Measurements from ENCODE around the gene TNS2.

TNS2 gene

DNA sequence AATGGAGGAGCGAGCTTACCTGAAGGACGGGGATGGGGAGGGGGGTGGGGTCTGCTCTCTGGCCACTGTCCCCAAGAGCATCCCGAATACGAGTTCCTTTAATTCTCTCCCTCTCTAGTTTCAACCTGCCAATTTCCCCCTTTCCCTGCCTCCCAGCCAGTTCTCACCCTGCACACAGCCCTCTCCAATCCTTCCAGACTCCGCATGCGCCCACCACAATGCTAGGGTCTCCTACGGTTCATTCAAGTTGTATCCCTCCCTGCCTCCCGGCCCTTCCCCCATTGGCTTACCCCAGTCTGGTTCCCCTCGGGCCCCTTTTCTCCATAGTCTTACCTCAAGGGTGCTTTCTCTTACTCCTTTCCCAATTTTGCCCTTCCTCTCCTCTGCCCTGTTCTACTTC lies 46.9 kb downstream of the TNS2 start:
- TF ChIP-seq, protein P1, sequence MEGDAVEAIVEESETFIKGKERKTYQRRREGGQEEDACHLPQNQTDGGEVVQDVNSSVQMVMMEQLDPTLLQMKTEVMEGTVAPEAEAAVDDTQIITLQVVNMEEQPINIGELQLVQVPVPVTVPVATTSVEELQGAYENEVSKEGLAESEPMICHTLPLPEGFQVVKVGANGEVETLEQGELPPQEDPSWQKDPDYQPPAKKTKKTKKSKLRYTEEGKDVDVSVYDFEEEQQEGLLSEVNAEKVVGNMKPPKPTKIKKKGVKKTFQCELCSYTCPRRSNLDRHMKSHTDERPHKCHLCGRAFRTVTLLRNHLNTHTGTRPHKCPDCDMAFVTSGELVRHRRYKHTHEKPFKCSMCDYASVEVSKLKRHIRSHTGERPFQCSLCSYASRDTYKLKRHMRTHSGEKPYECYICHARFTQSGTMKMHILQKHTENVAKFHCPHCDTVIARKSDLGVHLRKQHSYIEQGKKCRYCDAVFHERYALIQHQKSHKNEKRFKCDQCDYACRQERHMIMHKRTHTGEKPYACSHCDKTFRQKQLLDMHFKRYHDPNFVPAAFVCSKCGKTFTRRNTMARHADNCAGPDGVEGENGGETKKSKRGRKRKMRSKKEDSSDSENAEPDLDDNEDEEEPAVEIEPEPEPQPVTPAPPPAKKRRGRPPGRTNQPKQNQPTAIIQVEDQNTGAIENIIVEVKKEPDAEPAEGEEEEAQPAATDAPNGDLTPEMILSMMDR (IDR thresholded peaks at IDR 0.05; ENCODE audit: low read depth, low read length) = no peak
- no peak for DNase-seq (ENCODE audit: extremely low read depth, low read depth)

DNA sequence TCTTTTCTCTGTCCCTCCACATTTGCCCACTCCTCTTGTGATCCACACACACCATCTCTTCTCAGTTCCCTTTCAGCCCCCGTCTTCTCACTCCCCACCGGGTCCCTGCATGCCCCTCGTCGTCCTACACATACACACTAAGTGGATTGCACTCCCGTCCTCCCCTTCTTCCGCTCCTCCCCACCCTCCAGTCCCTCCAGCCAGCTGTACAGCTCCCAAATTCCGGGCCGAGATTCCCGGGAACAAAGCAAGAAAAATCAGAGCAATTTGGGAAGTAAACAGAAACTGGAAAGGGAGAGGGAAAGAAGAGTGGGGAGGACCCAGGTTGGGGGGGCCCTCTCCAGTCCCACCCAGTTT lies 47.3 kb downstream of the TNS2 start:
- no peak for DNase-seq (ENCODE audit: extremely low read depth, low read depth)
- TF ChIP-seq, protein P1 (IDR thresholded peaks at IDR 0.05; ENCODE audit: low read depth, low read length) = no peak

DNA sequence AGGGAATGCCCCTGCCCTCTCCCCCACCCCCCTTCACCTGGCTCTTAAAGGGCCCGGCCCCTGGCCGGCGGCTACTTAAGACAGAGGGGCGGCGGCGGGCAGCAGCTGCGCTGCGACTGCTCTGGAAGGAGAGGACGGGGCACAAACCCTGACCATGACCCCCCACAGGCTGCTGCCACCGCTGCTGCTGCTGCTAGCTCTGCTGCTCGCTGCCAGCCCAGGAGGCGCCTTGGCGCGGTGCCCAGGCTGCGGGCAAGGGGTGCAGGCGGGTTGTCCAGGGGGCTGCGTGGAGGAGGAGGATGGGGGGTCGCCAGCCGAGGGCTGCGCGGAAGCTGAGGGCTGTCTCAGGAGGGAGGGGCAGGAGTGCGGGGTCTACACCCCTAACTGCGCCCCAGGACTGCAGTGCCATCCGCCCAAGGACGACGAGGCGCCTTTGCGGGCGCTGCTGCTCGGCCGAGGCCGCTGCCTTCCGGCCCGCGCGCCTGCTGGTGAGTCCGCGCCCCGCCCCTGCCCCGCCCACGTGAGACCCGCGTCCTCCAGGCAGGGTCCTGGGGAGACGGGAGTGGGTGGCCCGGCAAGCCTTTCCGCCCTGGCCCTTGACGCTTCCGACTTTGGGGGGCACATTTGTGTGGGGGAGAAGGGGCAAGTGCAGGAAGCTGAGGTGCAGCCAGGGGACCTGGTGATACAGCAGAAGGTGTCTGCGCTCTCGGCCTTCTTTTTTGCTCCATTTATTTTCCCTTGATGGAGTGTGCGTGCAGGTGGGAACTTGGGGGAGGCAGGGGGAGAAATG lies 47.9 kb downstream of the TNS2 start, which contains the start of gene IGFBP6:
TSS of gene IGFBP6 (plus strand) at position 104 of the 790 bp plus-strand sequence. CDS start at position 155, 51 bp downstream.
- TF ChIP-seq, protein P1 (IDR thresholded peaks at IDR 0.05; ENCODE audit: low read depth, low read length) = no peak
- DNase-seq (ENCODE audit: extremely low read depth, low read depth) = no peak

DNA sequence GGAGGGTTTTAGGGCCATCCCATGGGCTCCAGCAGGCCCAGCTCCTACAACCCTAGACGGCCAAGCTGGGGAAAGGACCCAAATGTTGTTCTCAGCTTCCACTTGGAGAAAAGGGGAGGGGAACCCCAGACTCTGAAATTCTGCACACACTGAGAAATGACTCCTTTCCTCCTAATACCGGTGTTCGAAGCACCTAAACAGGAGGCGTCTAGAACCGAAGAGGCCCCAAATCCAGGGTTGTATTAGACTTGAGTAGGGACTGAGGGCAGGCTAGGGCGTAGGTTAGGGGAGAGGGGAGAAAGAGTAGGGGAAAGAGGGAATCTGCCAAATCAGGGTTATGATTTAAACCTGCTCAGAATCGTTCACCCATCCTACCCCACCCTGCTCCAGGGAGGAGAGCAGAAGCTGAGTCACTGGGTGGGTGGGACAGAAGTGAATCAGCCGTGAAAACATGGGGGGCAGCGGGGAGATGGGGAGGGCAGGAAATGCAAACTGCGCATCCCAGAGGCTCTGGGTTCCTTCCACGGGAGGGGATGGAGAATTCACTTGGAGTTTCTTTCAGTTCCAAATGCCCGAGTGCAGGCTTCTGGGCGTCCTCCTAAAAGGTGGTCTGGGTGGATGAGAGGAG lies 48.6 kb downstream of the TNS2 start:
- TF ChIP-seq, protein P1 (IDR thresholded peaks at IDR 0.05; ENCODE audit: low read depth, low read length) = no peak
- peak; percentile 54 for DNase-seq (ENCODE audit: extremely low read depth, low read depth)

DNA sequence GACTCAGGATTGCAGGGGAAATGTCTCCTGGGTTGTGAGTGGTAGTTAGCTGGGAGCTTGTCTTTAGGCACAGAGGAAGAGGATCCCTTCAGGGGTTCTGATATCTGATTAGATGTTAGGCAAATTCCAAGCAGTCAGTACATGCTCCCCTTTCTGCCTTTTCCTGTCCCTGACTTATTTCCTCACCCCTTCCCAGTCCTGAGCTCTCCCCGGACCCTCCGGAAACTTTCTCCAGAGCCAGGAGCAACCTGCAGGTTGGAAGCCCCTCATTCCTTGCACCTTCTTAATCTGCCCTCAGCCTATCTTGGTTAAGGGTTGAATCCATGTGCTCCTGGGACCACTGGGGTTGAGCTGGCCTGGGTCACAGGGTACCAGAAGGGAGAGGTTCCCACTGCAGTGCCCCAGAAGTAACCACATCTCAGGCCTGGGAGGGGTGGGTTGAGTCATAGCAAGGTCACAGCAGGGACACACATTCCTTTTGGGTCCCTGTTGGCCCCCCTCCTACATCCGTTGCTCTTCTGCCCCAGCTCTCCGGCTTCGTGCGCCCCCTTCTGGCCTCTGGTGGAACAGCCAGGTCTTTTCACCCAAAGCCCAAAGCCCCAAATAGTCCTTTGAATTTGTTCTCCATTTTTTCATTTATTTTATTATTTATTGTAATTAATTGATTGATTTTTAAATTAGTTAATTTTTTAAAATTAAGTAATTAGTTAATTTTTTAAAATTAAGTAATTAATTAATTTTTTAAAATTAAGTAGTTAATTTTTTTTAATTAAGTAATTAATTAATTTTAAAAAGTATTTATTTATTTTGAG lies 49.4 kb downstream of the TNS2 start:
- DNase-seq (ENCODE audit: extremely low read depth, low read depth) = peak; percentile 94
- TF ChIP-seq, protein P1 (IDR thresholded peaks at IDR 0.05; ENCODE audit: low read depth, low read length) = peak; percentile 99

- TF ChIP-seq, protein P1 (IDR thresholded peaks at IDR 0.05; ENCODE audit: low read depth, low read length) = no peak
- no peak for DNase-seq (ENCODE audit: extremely low read depth, low read depth)
Measured at GRCh38 chr12:53100466-53101151, 50.7 kb downstream of the TNS2 start.
